K562 (cell line): ENCODE measurements around the gene NSDHL. TPM values are rescaled to one million over a fixed set of nuclear protein-coding genes. Genes with fewer than 3 reads are reported as not detected.

ENCODE experiments used
- ATAC-seq: fragments of 200-7000 bp; cut with Tn5 transposase; 3 replicates; pipeline ENCODE4 v1.9.1; 2020; ENCODE audit warnings: moderate library complexity
- BruUV-seq: library from RNA; stranded (reverse); fragments of 400-500 nt; replicated peaks from 2 replicates; lab custom pipeline; 2021; lab: Mats Ljungman, UMichigan
- CTCF ChIA-PET: fragments of 300-600 bp; formaldehyde crosslinking; extraction: SDS; loops from one replicate; lab custom pipeline; 2021; ENCODE audit warnings: low intra/inter-chr PET ratio; lab: Yijun Ruan, JAX
- POLR2A ChIA-PET: fragments of 300-600, 350-650 bp; sonication (Branson Sonifier 250); formaldehyde crosslinking; extraction: SDS; loops from one replicate; lab custom pipeline; 2021; ENCODE audit warnings: antibody characterized with exemption, inconsistent platforms; lab: Yijun Ruan, JAX
- DNase-seq, 4 experiments: peaks; one replicate each; pipeline versions ENCODE4 v3.0.0 to v3.0.0-alpha.2; 2011 to 2018; ENCODE audit warnings: low spot score in 3 of 4, mixed read lengths in 3 of 4; ENCODE audit errors: extremely low read depth in 1 of 4
- FAIRE-seq: peaks from 2 replicates; lab custom pipeline; 2011; peaks lifted over from hg19 to GRCh38; lab: Jason Lieb, UNC
- H2AFZ ChIP-seq: 2 replicates; pipeline ENCODE4 v1.6.0; 2011; ENCODE audit warnings: low read depth, low read length, control low read depth, inconsistent platforms
- H3K27ac ChIP-seq: fragments of 200-600 bp; 3 replicates; pipeline ENCODE4 v1.8.0; 2011; ENCODE audit warnings: low read depth, mild to moderate bottlenecking, control low read depth, inconsistent platforms, low read length, moderate library complexity, mixed read lengths; ENCODE audit errors: extremely low read depth
- H3K27me3 ChIP-seq, 2 experiments: fragments of 300-600 bp in 1 of 2; 2 replicates in 1 of 2; 3 replicates in 1 of 2; pipeline versions ENCODE4 v1.6.0 to v1.8.0; 2011; ENCODE audit warnings: inconsistent platforms in 2 of 2, low read length in 2 of 2, mild to moderate bottlenecking in 1 of 2, mixed read lengths in 1 of 2, moderate library complexity in 1 of 2; ENCODE audit not compliant: control insufficient read depth in 2 of 2, insufficient read depth in 2 of 2
- H3K36me3 ChIP-seq: fragments of 300-600 bp; 3 replicates; pipeline ENCODE4 v1.8.0; 2011; ENCODE audit warnings: mild to moderate bottlenecking, low read length, inconsistent platforms; ENCODE audit not compliant: control insufficient read depth, insufficient read depth
- H3K4me1 ChIP-seq, 2 experiments: fragments of 200-600 bp in 1 of 2; replicated peaks in 1 of 2; 2 replicates in 1 of 2; 3 replicates in 1 of 2; pipeline versions ENCODE4 v1.5.1 to v1.8.0; 2011; ENCODE audit warnings: inconsistent platforms in 2 of 2, low read length in 2 of 2, mild to moderate bottlenecking in 1 of 2, mixed read lengths in 1 of 2, moderate library complexity in 1 of 2; ENCODE audit not compliant: control insufficient read depth in 2 of 2, insufficient read depth in 2 of 2
- H3K4me2 ChIP-seq: 2 replicates; pipeline ENCODE4 v1.6.1; 2011; ENCODE audit warnings: low read length, control low read depth, inconsistent platforms, mixed read lengths; ENCODE audit not compliant: insufficient read depth
- H3K4me3 ChIP-seq: fragments of 200-600 bp; sonication (generic), shearing (Covaris generic); 2 replicates; pipeline ENCODE4 v1.5.1; 2016; ENCODE audit warnings: control low read depth, inconsistent platforms
- H3K79me2 ChIP-seq: fragments of 200-600 bp; 3 replicates; pipeline ENCODE4 v1.8.0; 2011; ENCODE audit warnings: low read length, inconsistent platforms; ENCODE audit not compliant: control insufficient read depth, insufficient read depth
- H3K9ac ChIP-seq, 2 experiments: 2 replicates each; pipeline versions ENCODE4 v1.6.0 to v1.6.1; 2011; ENCODE audit warnings: low read depth in 2 of 2, low read length in 2 of 2, control low read depth in 1 of 2, inconsistent platforms in 1 of 2, mild to moderate bottlenecking in 1 of 2, mixed read lengths in 1 of 2; ENCODE audit not compliant: insufficient read depth in 1 of 2
- H3K9me1 ChIP-seq: one replicate; pipeline ENCODE4 v1.6.0; 2011; ENCODE audit warnings: inconsistent platforms, mild to moderate bottlenecking, low read length, moderate library complexity; ENCODE audit not compliant: control insufficient read depth, insufficient read depth
- H3K9me3 ChIP-seq: replicated peaks from 2 replicates; pipeline ENCODE4 v1.5.1; 2011; ENCODE audit warnings: low read depth, low read length, inconsistent platforms; ENCODE audit not compliant: control insufficient read depth, insufficient read depth
- H4K20me1 ChIP-seq: replicated peaks from 2 replicates; pipeline ENCODE4 v1.6.1; 2011; ENCODE audit warnings: low read length, inconsistent platforms, mixed read lengths; ENCODE audit not compliant: control insufficient read depth, insufficient read depth
- BRD4 ChIP-seq: fragments of 200-600 bp; sonication (generic); IDR thresholded peaks from 2 replicates; pipeline ENCODE4 v1.6.1; 2017; ENCODE audit warnings: inconsistent platforms
- DMBX1 ChIP-seq: fragments of 250-450 bp; sonication (Bioruptor Pico); IDR thresholded peaks from 2 replicates; pipeline ENCODE4 v1.8.0; 2022; ENCODE audit warnings: inconsistent platforms, mild to moderate bottlenecking, moderate library complexity, borderline replicate concordance
- DPF2 ChIP-seq: fragments of 450-650 bp; IDR thresholded peaks from 2 replicates; pipeline ENCODE4 v1.6.1; 2016
- GTF3C2 ChIP-seq: IDR thresholded peaks from 3 replicates; pipeline ENCODE4 v1.6.1; 2011; ENCODE audit warnings: borderline replicate concordance, mild to moderate bottlenecking, moderate library complexity; ENCODE audit not compliant: insufficient read length; ENCODE audit errors: extremely low read depth
- ILF3 ChIP-seq: fragments of 450-650 bp; IDR thresholded peaks from 2 replicates; pipeline ENCODE4 v1.6.1; 2018; ENCODE audit warnings: antibody characterized with exemption, mild to moderate bottlenecking, moderate library complexity, borderline replicate concordance
- JUN ChIP-seq, 2 experiments: sonication (generic) in 1 of 2; formaldehyde crosslinking in 1 of 2; IDR thresholded peaks; 2 replicates each; pipeline versions ENCODE4 v1.6.1 to v1.8.0; 2012 to 2022; ENCODE audit warnings: borderline replicate concordance in 2 of 2, mild to moderate bottlenecking in 2 of 2, improper control_type of control experiment in 1 of 2, low read depth in 1 of 2, low read length in 1 of 2, missing genetic modification reagents in 1 of 2
- KHSRP ChIP-seq: fragments of 450-650 bp; IDR thresholded peaks from 2 replicates; pipeline ENCODE4 v1.6.1; 2017
- POLR2A ChIP-seq: fragments of 450-650 bp; conservative IDR thresholded peaks from 2 replicates; pipeline ENCODE4 v1.6.1; 2016
- RBM34 ChIP-seq: fragments of 200-400 bp; formaldehyde crosslinking; IDR thresholded peaks from 2 replicates; pipeline ENCODE4 v1.6.1; 2018; ENCODE audit warnings: low read length, borderline replicate concordance; ENCODE audit not compliant: insufficient read depth
- RBM39 ChIP-seq: fragments of 200-400 bp; formaldehyde crosslinking; optimal IDR thresholded peaks from 2 replicates; pipeline ENCODE3; 2018; ENCODE audit warnings: low read depth, low read length
- SMARCB1 ChIP-seq: IDR thresholded peaks from 2 replicates; pipeline ENCODE4 v1.6.1; 2011; ENCODE audit warnings: improper control_type of control experiment, low read depth; ENCODE audit not compliant: insufficient read length
- ZNF239 ChIP-seq: fragments of 250-450 bp; sonication (Bioruptor Pico); IDR thresholded peaks from 2 replicates; pipeline ENCODE4 v1.4.0; 2020; ENCODE audit warnings: mild to moderate bottlenecking
- ZNF57 ChIP-seq: fragments of 450-650 bp; formaldehyde crosslinking; IDR thresholded peaks from 2 replicates; pipeline ENCODE4 v1.4.0; 2020; ENCODE audit warnings: mild to moderate bottlenecking, moderate library complexity
- WGBS: fragments of 100-300 bp; shearing (Covaris generic); methylation state at CpG from one replicate; pipeline ENCODE4 v1.1.6; 2016; ENCODE audit warnings: low coverage, mixed read lengths; ENCODE audit not compliant: insufficient coverage; ENCODE audit errors: missing lambda C conversion rate; 5-methylcytosine and 5-hydroxymethylcytosine counted together
- in situ Hi-C: fragments of 300-500 bp; cut with MboI; formaldehyde crosslinking; loops from 4 replicates; pipeline ENCODE4 v1.15.0; 2018; ENCODE audit warnings: inconsistent platforms, mixed read lengths
- intact Hi-C: fragments of 100-400 bp; cut with micrococcal nuclease; formaldehyde crosslinking; loops from 2 replicates; pipeline ENCODE4 v1.14.2; 2022
- polyA plus RNA-seq, 8 experiments: library from polyadenylated mRNA; depleted of rRNA in 4 of 8; stranded (reverse) in 5 of 8; unstranded in 3 of 8; fragments of >200 nt; fragmentation: Nextera tagmentation in 2 of 8; fragmentation: Illumina TruSeq in 1 of 8; extraction: Ambion mirVana in 2 of 8; extraction: Trizol in 1 of 8; gene quantifications; 2 replicates each; pipeline versions ENCODE4 v1.2.1 to v1.2.3, GENCODE V29; 2011 to 2014; ENCODE audit warnings: inconsistent platforms in 1 of 8, missing spikeins in 1 of 8
- total RNA-seq, 7 experiments: library from RNA; depleted of rRNA in 6 of 7; stranded (reverse); fragments of >200 nt in 6 of 7; fragmentation: Illumina TruSeq in 2 of 7; extraction: Trizol in 2 of 7; gene quantifications; 2 replicates each; pipeline versions ENCODE4 v1.2.1 to v1.2.3, GENCODE V29; 2011 to 2021; ENCODE audit warnings: low replicate concordance in 1 of 7
- TF ChIP-seq, protein P1 (sequence below), 2 experiments: fragments of 150-350 bp in 1 of 2; IDR thresholded peaks; 2 replicates each; pipeline ENCODE4 v1.6.1; 2012 to 2016; ENCODE audit warnings: low read depth in 2 of 2, low read length in 2 of 2, mild to moderate bottlenecking in 1 of 2, moderate library complexity in 1 of 2

The NSDHL gene
- total and polyA plus RNA-seq, 9 of the 15 experiments (the other 6 are each of a cell fraction or from before 2014, with no cell fraction given), result 22.5 to 63.4 (median 40.8) TPM

- Histone ChIP-seq H3K4me3 (no peak overlapping the region), H3K4me2 (no peak overlapping the region), H3K9ac (no peak overlapping the region), H3K79me2 (no peaks in the 10 kb centered on the region), H3K27me3 (no peaks in the 10 kb centered on the region), H3K36me3 (no peaks in the 10 kb centered on the region), H3K27ac (no peak overlapping the region), H2AFZ (no peak overlapping the region), H3K9me1 (no peaks in the 10 kb centered on the region), H3K4me1 (no peaks in the 10 kb centered on the region), H3K9me3 (no peaks in the 10 kb centered on the region), H4K20me1 (no peaks in the 10 kb centered on the region)
- 30% methylated on average over 1 of the region's 1 CpG for WGBS
- BruUV-seq, result no TSS peak
- in situ Hi-C loops, result no loop called here
- FAIRE-seq, result no peak
- ChIA-PET POLR2A (interaction anchor here (0.6 kb wide), 1 partner anchor 128 kb away, joined by 3 read pairs; no protein-coding TSS in a partner anchor), CTCF (no interaction called here)
- intact Hi-C loops, result no loop called here
- no peak for DNase-seq
- ATAC-seq, result no peak
- no peak for TF ChIP-seq ZNF239 (CRISPR knock-in tag)
- TF ChIP-seq KHSRP, result no peak
- TF ChIP-seq, protein P1, sequence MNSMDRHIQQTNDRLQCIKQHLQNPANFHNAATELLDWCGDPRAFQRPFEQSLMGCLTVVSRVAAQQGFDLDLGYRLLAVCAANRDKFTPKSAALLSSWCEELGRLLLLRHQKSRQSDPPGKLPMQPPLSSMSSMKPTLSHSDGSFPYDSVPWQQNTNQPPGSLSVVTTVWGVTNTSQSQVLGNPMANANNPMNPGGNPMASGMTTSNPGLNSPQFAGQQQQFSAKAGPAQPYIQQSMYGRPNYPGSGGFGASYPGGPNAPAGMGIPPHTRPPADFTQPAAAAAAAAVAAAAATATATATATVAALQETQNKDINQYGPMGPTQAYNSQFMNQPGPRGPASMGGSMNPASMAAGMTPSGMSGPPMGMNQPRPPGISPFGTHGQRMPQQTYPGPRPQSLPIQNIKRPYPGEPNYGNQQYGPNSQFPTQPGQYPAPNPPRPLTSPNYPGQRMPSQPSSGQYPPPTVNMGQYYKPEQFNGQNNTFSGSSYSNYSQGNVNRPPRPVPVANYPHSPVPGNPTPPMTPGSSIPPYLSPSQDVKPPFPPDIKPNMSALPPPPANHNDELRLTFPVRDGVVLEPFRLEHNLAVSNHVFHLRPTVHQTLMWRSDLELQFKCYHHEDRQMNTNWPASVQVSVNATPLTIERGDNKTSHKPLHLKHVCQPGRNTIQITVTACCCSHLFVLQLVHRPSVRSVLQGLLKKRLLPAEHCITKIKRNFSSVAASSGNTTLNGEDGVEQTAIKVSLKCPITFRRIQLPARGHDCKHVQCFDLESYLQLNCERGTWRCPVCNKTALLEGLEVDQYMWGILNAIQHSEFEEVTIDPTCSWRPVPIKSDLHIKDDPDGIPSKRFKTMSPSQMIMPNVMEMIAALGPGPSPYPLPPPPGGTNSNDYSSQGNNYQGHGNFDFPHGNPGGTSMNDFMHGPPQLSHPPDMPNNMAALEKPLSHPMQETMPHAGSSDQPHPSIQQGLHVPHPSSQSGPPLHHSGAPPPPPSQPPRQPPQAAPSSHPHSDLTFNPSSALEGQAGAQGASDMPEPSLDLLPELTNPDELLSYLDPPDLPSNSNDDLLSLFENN (IDR thresholded peaks at IDR 0.05; ENCODE audit: low read depth in 2 of 2, low read length in 2 of 2), result no peak
- TF ChIP-seq ZNF57 (CRISPR knock-in tag), result no peak
- TF ChIP-seq DPF2, result no peak
- no peak for TF ChIP-seq GTF3C2
- no peak for TF ChIP-seq RBM34
- no peak for TF ChIP-seq RBM39
- TF ChIP-seq DMBX1, result no peak
- no peak for TF ChIP-seq SMARCB1
- TF ChIP-seq POLR2A, result no peak
- TF ChIP-seq JUN (IDR thresholded peaks at IDR 0.05; ENCODE audit: borderline replicate concordance, low read depth, low read length), result no peak
- TF ChIP-seq JUN (CRISPR knock-in tag; IDR thresholded peaks at IDR 0.05; ENCODE audit: borderline replicate concordance), result no peak
- no peak for TF ChIP-seq ILF3
- no peak for TF ChIP-seq BRD4
Measured at GRCh38 chrX:152798945-152799344, 31.9 kb upstream of the NSDHL start.
